ENCODE measurements around the gene REEP5.

DNA sequence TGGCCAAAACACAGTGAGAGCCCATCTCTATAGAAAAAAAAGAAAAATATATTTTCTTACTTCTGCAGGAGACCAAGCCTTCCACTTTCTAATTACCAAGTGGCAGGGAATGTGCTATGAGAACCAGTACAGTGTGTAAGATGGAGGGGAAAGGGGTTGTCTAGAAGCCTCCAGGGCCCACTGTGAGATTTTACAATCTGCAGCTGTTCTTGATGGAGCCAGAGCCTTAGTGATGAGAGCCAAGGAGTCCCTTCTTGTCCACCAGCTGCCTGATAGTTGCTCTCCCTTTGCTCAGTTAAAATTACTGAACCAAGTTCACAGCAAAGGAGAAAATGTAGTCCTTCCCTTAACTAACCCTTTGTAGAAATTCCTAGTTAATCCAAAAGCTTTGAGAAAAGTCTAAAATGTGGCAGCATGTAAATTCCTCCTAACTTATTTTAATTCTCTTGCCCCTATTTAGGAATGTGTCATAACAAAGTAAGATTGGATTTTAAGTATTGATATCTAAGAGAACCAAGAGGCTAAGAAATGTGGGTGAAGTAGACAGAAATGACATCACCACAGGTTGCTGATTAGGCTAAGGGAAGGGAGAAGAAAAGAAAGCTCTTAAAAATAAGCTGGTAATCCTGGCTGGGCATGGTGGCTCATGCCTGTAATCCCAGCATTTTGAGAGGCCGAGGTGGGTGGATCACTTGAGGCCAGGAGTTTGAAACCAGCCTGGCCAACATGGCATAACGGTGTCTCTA lies 41.6 kb downstream of the REEP5 start:
- TF ChIP-seq SP1 (IDR thresholded peaks at IDR 0.05): no peak
- no peak for TF ChIP-seq CTBP1 (IDR thresholded peaks at IDR 0.05; ENCODE audit: borderline replicate concordance)
- no peak for TF ChIP-seq FOXK2 (IDR thresholded peaks at IDR 0.05)
- no peak for TF ChIP-seq SUZ12 (IDR thresholded peaks at IDR 0.05)
- TF ChIP-seq BHLHE40 (IDR thresholded peaks at IDR 0.05; ENCODE audit: borderline replicate concordance): no peak
- TF ChIP-seq ELF4 (IDR thresholded peaks at IDR 0.05): no peak
- TF ChIP-seq TARDBP (IDR thresholded peaks at IDR 0.05): no peak
